ENCODE measurements around the gene EFCAB8. TPM values are rescaled to one million over a fixed set of nuclear protein-coding genes. Genes with fewer than 3 reads are reported as not detected.

EFCAB8 gene
- total and polyA plus RNA-seq, 2 donors from 2014 or later: 0.13 TPM; not detected in 1

GRCh38 chr20:32811886-32812285 is 46.8 kb upstream of the EFCAB8 start:
- Histone ChIP-seq H3K4me1 (ENCODE audit: control insufficient read depth in 2 of 3, insufficient read depth in 2 of 3, low read depth in 1 of 3, low read length in 3 of 3) (no peaks in the 10 kb centered on the region), H3K9ac (ENCODE audit: low read length in 3 of 3) (no peak overlapping the region), H3K27me3 (ENCODE audit: control insufficient read depth, insufficient read depth, low read length) (no peaks in the 10 kb centered on the region), H3K9me3 (ENCODE audit: control insufficient read depth in 2 of 3, insufficient read depth in 1 of 3, low read length in 3 of 3) (no peaks in the 10 kb centered on the region), H3K36me3 (ENCODE audit: control insufficient read depth in 2 of 3, insufficient read depth in 3 of 3, low read length in 3 of 3) (peaks cover 0 to 7% (median 0%) of the 10 kb centered on the region in 3 donors), H3K27ac (ENCODE audit: low read depth in 2 of 2, low read length in 2 of 2) (no peak overlapping the region), H3K4me3 (ENCODE audit: low read length in 3 of 3) (no peak overlapping the region)
- FAIRE-seq (no peak), DNase-seq (no peak)
- TF ChIP-seq CTCF (IDR thresholded peaks at IDR 0.05; ENCODE audit: borderline replicate concordance, extremely low read depth, insufficient read depth): no peak
- intact Hi-C loops (cut with DNase I): no loop called here

GRCh38 chr20:32819992-32820697 is 38.6 kb upstream of the EFCAB8 start:
- TF ChIP-seq CTCF (IDR thresholded peaks at IDR 0.05; ENCODE audit: borderline replicate concordance, extremely low read depth, insufficient read depth): no peak
- FAIRE-seq (no peak), DNase-seq (peak in 4 of 5 donors; percentile 77 to 95 (median 90))
- peak overlapping the region; percentile 50 to 85 (median 77) for H3K9ac ChIP-seq (ENCODE audit: low read length in 3 of 3)
- H3K9me3 ChIP-seq (ENCODE audit: control insufficient read depth in 2 of 3, insufficient read depth in 1 of 3, low read length in 3 of 3): no peaks in the 10 kb centered on the region
- peak overlapping the region; percentile 72 to 94 (median 75) for H3K4me3 ChIP-seq (ENCODE audit: low read length in 3 of 3)
- intact Hi-C loops (cut with DNase I): no loop called here
- H3K36me3 ChIP-seq (ENCODE audit: control insufficient read depth in 2 of 3, insufficient read depth in 3 of 3, low read length in 3 of 3): no peaks in the 10 kb centered on the region
- H3K4me1 ChIP-seq (ENCODE audit: control insufficient read depth in 2 of 3, insufficient read depth in 2 of 3, low read depth in 1 of 3, low read length in 3 of 3): peaks cover 0 to 12% (median 5%) of the 10 kb centered on the region in 3 donors
- H3K27ac ChIP-seq (ENCODE audit: low read depth in 2 of 2, low read length in 2 of 2): peak overlapping the region; percentile 92 to 94
- H3K27me3 ChIP-seq (ENCODE audit: control insufficient read depth, insufficient read depth, low read length): no peaks in the 10 kb centered on the region

- intact Hi-C loops (cut with DNase I): no loop called here
- H3K9me3 ChIP-seq (ENCODE audit: control insufficient read depth in 2 of 3, insufficient read depth in 1 of 3, low read length in 3 of 3): no peaks in the 10 kb centered on the region
- peak overlapping the region; percentile 72 to 94 (median 75) for H3K4me3 ChIP-seq (ENCODE audit: low read length in 3 of 3)
- no peak for TF ChIP-seq CTCF (IDR thresholded peaks at IDR 0.05; ENCODE audit: borderline replicate concordance, extremely low read depth, insufficient read depth)
- DNase-seq: peak in 3 of 5 donors; percentile 22 to 58 (median 57)
- H3K4me1 ChIP-seq (ENCODE audit: control insufficient read depth in 2 of 3, insufficient read depth in 2 of 3, low read depth in 1 of 3, low read length in 3 of 3): peaks cover 0 to 12% (median 5%) of the 10 kb centered on the region in 3 donors
- no peaks in the 10 kb centered on the region for H3K36me3 ChIP-seq (ENCODE audit: control insufficient read depth in 2 of 3, insufficient read depth in 3 of 3, low read length in 3 of 3)
- peak overlapping the region; percentile 92 to 94 for H3K27ac ChIP-seq (ENCODE audit: low read depth in 2 of 2, low read length in 2 of 2)
- no peaks in the 10 kb centered on the region for H3K27me3 ChIP-seq (ENCODE audit: control insufficient read depth, insufficient read depth, low read length)
- FAIRE-seq: no peak
- peak overlapping the region; percentile 50 to 85 (median 77) for H3K9ac ChIP-seq (ENCODE audit: low read length in 3 of 3)
Measured at GRCh38 chr20:32820698-32821377, 37.9 kb upstream of the EFCAB8 start.

Data from kidney (tissue), 14 donors.